Testis (tissue), 2 donors: ENCODE data around the gene CSH2.
"Not testable (repeated sequence)": the region's sequence is repeated elsewhere in the genome, so short reads cannot be mapped to it uniquely, and the experiment has no call there.

Source experiments
- POLR2A ChIP-seq: fragments of 450-650 bp; IDR thresholded peaks from one replicate; pipeline ENCODE4 v1.6.1; 2017; ENCODE audit warnings: antibody characterized with exemption, mild to moderate bottlenecking, moderate library complexity
- TF ChIP-seq, protein P1 (sequence below), 3 experiments: fragments of 450-650 bp in 2 of 3; fragments of 200-600 bp in 1 of 3; sonication (generic) in 1 of 3; IDR thresholded peaks; one replicate each; pipeline ENCODE4 v1.5.1; 2016 to 2019; ENCODE audit warnings: antibody characterized with exemption in 3 of 3, mild to moderate bottlenecking in 2 of 3, moderate library complexity in 1 of 3

DNA sequence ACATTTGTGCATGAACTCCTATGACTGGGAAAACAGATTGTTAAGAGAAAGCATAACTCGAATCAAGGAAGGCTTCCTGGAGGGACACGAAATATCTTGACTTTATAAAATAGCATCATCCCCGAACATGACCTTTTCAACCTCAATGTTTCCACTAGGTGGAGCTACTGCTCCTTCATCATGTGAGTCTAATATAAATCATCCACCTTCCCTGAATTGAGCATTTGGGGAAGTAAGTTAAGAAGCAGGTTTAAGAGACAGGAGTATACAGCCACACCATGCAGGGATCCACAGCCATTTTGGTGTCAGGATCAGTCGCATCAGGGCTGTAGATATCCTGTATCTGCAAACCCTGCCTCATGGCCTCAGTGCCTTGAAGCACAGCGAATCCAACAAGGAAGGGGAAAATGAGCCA lies 30.3 kb upstream of the CSH2 start:
- TF ChIP-seq, protein P1, sequence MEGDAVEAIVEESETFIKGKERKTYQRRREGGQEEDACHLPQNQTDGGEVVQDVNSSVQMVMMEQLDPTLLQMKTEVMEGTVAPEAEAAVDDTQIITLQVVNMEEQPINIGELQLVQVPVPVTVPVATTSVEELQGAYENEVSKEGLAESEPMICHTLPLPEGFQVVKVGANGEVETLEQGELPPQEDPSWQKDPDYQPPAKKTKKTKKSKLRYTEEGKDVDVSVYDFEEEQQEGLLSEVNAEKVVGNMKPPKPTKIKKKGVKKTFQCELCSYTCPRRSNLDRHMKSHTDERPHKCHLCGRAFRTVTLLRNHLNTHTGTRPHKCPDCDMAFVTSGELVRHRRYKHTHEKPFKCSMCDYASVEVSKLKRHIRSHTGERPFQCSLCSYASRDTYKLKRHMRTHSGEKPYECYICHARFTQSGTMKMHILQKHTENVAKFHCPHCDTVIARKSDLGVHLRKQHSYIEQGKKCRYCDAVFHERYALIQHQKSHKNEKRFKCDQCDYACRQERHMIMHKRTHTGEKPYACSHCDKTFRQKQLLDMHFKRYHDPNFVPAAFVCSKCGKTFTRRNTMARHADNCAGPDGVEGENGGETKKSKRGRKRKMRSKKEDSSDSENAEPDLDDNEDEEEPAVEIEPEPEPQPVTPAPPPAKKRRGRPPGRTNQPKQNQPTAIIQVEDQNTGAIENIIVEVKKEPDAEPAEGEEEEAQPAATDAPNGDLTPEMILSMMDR (IDR thresholded peaks at IDR 0.05): peak in 1 of 3 experiments; percentile 35
- TF ChIP-seq POLR2A: not testable (repeated sequence)
